Measurements from ENCODE around the gene FSD1L.

FSD1L gene

GRCh38 chr9:105447814-105448812 is at the start of gene FSD1L:
TSS of gene FSD1L (plus strand) at chr9:105448034. CDS start at chr9:105448221, 187 bp downstream.
- peak; percentile 88 to 89 for DNase-seq

- DNase-seq: no peak
Observed at GRCh38 chr9:105399117-105399516, 48.7 kb upstream of the FSD1L start.

GRCh38 chr9:105401651-105402050 is 46.2 kb upstream of the FSD1L start:
- DNase-seq: no peak

- DNase-seq: no peak
Observed at GRCh38 chr9:105403552-105404248, 44.1 kb upstream of the FSD1L start.

GRCh38 chr9:105405514-105406131 is 42.2 kb upstream of the FSD1L start:
- no peak for DNase-seq

- no peak for DNase-seq
Observed at GRCh38 chr9:105406369-105406768, 41.5 kb upstream of the FSD1L start.

- peak in 1 of 2 experiments; percentile 12 for DNase-seq
Observed at GRCh38 chr9:105413525-105413924, 34.3 kb upstream of the FSD1L start.

GRCh38 chr9:105414947-105415661 is 32.7 kb upstream of the FSD1L start:
- peak; percentile 58 to 64 for DNase-seq

GRCh38 chr9:105415662-105415980 is 32.2 kb upstream of the FSD1L start:
- DNase-seq: no peak

GRCh38 chr9:105416840-105417239 is 31.0 kb upstream of the FSD1L start:
- DNase-seq: no peak

GRCh38 chr9:105418588-105419500 is 29.0 kb upstream of the FSD1L start:
- DNase-seq: no peak

GRCh38 chr9:105419816-105420597 is 27.8 kb upstream of the FSD1L start:
- DNase-seq: no peak

GRCh38 chr9:105421154-105421553 is 26.7 kb upstream of the FSD1L start:
- no peak for DNase-seq

GRCh38 chr9:105421864-105422263 is 26.0 kb upstream of the FSD1L start:
- no peak for DNase-seq

GRCh38 chr9:105425816-105426433 is 21.9 kb upstream of the FSD1L start:
- no peak for DNase-seq

- no peak for DNase-seq
Observed at GRCh38 chr9:105426657-105427056, 21.2 kb upstream of the FSD1L start.

GRCh38 chr9:105431424-105432246 is 16.2 kb upstream of the FSD1L start:
- DNase-seq: no peak

GRCh38 chr9:105432247-105432842 is 15.5 kb upstream of the FSD1L start:
- DNase-seq: no peak

- no peak for DNase-seq
Observed at GRCh38 chr9:105435453-105435852, 12.4 kb upstream of the FSD1L start.
